Chondrocyte (in vitro differentiated cells): ENCODE data around the gene COX5B. TPM values are rescaled to one million over a fixed set of nuclear protein-coding genes. Genes with fewer than 3 reads are reported as not detected.

Source experiments
- DNase-seq: peaks from one replicate; pipeline ENCODE4 v3.0.0; 2021; ENCODE audit warnings: mixed read lengths, low spot score
- H3K27ac Mint-ChIP-seq: one replicate; pipeline ENCODE4 v1.8.0; 2021; ENCODE audit warnings: mild to moderate bottlenecking, moderate library complexity, mixed read lengths; ENCODE audit not compliant: unreplicated experiment
- H3K27me3 Mint-ChIP-seq: 2 replicates; pipeline ENCODE4 v1.8.0; 2021; ENCODE audit warnings: low read depth, mixed read lengths
- H3K36me3 Mint-ChIP-seq: 2 replicates; pipeline ENCODE4 v1.8.0; 2021; ENCODE audit warnings: low read depth, mixed read lengths
- H3K4me1 Mint-ChIP-seq: 2 replicates; pipeline ENCODE4 v1.8.0; 2021; ENCODE audit warnings: low read depth, mild to moderate bottlenecking, mixed read lengths
- H3K4me3 Mint-ChIP-seq: one replicate; pipeline ENCODE4 v1.8.0; 2021; ENCODE audit warnings: mild to moderate bottlenecking, moderate library complexity, mixed read lengths; ENCODE audit not compliant: unreplicated experiment
- H3K9me3 Mint-ChIP-seq: 2 replicates; pipeline ENCODE4 v1.8.0; 2021; ENCODE audit warnings: low read depth, mixed read lengths
- total RNA-seq: library from RNA; stranded (reverse); gene quantifications from 3 replicates; pipeline ENCODE4 v1.2.1, GENCODE V29; 2021
- TF ChIP-seq, protein P1 (sequence below): fragments of 200-600 bp; sonication (generic); IDR thresholded peaks from 2 replicates; pipeline ENCODE4 v1.5.0; 2021; ENCODE audit warnings: antibody characterized with exemption, mild to moderate bottlenecking, moderate library complexity

COX5B gene
- total RNA-seq, 1 donor from 2014 or later: 147 TPM

DNA sequence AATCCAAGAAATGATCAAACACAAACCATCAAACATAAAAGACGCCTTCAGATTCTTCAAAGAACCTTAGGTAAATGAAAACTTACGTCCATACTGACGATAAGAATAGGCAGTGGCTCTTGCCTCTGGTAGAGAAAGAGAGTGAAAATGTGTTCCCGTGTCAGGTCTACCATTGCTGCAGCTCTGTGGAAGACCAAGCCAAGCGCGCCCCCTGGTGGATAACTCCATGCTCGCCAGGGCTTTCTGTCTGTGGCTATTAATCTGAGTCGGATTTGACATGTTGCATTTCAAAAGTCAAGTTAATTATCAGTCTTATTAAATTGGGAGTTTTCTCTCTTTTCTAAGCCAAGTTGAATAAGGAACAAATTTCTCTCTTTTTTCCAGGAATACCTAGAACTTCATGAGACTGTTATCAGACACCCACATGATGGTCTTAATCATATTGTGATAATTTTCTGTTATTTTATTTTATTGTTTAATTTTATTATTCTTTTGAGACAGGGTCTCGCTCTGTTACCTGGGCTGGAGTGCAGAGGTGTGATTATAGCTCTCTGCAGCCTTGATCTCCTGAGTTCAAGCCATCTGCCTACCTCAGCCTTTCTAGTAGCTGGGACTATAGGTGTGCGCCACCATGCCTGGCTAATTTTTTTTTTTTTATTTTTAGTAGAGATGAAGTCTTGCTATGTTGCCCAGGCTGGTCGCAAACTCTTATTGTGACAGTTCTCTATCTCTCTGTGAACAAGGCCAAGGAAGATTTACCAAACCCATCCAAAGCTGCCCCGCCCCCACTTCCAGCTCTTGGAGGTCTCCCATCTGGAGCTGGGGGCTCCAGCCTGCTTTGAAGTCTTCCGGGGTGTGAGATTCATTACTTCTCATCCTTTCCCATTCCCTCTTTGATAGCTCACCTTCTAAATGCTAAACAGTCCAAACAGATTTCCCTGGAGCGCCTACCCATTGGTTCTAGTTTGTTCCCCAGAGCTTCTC lies 51.7 kb downstream of the COX5B start:
- DNase-seq: no peak
- Mint-ChIP-seq H3K27ac (peak overlapping the region; percentile 51), H3K4me1 (peaks cover 7% of the 10 kb centered on the region), H3K4me3 (peak overlapping the region; percentile 60), H3K9me3 (peaks cover 3% of the 10 kb centered on the region), H3K36me3 (peaks cover 2% of the 10 kb centered on the region), H3K27me3 (no peaks in the 10 kb centered on the region)
- TF ChIP-seq, protein P1, sequence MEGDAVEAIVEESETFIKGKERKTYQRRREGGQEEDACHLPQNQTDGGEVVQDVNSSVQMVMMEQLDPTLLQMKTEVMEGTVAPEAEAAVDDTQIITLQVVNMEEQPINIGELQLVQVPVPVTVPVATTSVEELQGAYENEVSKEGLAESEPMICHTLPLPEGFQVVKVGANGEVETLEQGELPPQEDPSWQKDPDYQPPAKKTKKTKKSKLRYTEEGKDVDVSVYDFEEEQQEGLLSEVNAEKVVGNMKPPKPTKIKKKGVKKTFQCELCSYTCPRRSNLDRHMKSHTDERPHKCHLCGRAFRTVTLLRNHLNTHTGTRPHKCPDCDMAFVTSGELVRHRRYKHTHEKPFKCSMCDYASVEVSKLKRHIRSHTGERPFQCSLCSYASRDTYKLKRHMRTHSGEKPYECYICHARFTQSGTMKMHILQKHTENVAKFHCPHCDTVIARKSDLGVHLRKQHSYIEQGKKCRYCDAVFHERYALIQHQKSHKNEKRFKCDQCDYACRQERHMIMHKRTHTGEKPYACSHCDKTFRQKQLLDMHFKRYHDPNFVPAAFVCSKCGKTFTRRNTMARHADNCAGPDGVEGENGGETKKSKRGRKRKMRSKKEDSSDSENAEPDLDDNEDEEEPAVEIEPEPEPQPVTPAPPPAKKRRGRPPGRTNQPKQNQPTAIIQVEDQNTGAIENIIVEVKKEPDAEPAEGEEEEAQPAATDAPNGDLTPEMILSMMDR: peak; percentile 96

Other genes with a start within 250 kb of the COX5B start
- 21.9 to 40.3 TPM (median 27.6 TPM) in 3 replicates for gene ANKRD36B, start 56.2 kb upstream of the COX5B start, total RNA-seq
- gene ACTR1B, start 18.0 kb downstream of the COX5B start, total RNA-seq: 51.0 to 66.0 TPM (median 51.8 TPM) in 3 replicates
- 8.8 to 11.6 TPM (median 10.0 TPM) in 3 replicates for gene C2orf92, start 23.7 kb downstream of the COX5B start, total RNA-seq
- 0.37 to 0.41 TPM in 2 of 3 replicates, not detected in the other for gene ZAP70, start 67.5 kb downstream of the COX5B start, total RNA-seq